ENCODE results near the gene ARHGEF1. TPM values are rescaled to one million over a fixed set of nuclear protein-coding genes. Genes with fewer than 3 reads are reported as not detected.
A peak's percentile ranks its signal among the peaks of the same experiment; 100 is the strongest.

ARHGEF1 gene
- total and polyA plus RNA-seq, 5 donors, result 39.7 to 43.9 (median 41.1) TPM

DNA sequence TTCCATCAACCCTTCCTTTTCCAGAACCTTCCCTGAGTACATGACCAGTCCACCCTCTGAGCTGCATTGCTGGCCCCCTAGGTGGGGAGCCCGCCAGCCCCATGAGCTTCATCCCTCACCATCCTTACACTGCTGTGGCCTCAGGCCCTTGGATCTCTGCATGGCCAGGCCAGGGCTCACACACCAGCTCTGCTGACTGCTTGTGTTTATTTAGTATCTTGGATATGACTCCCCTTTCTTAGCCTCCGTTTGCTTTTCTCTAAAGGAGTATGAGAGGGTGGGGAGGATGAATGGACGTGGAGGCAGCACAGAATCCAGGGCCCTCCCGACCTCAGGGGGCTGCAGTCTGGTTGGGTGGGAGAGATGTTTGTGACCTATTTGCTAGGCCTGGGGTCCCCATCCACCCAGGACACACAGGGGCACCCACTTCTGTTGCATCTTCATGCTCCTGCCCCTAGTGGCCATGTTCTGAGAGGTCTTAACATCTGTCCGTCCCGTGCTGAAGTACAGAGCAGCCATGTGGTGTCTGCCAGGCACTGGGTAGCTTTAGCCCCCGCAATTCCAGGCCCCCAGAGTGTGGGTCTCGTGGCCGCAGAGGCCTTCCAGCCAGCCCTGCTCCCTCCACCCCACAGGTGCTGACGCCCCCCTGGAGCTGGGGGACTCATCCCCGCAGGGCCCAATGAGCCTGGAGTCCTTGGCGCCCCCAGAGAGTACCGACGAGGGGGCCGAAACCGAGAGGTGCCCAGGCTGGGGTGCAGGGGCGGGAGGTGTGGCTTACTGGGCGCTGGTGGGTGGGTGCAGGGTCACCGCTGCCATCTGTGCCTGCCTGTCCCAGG lies 13.0 kb downstream of the ARHGEF1 start:
- no peak overlapping the region for H3K27ac ChIP-seq (ENCODE audit: low read length)
- no peaks in the 10 kb centered on the region for H3K27me3 ChIP-seq (ENCODE audit: control insufficient read depth, insufficient read depth)
- no peaks in the 10 kb centered on the region for H3K9me3 ChIP-seq (ENCODE audit: control insufficient read depth, low read length)
- intact Hi-C loops (cut with DNase I), result no loop called here
- H3K4me3 ChIP-seq (ENCODE audit: low read length), result no peak overlapping the region
- peak in 1 of 3 donors; percentile 29 for DNase-seq
- WGBS, result 87% methylated on average over 19 of the region's 19 CpGs
- no peaks in the 10 kb centered on the region for H3K4me1 ChIP-seq (ENCODE audit: control insufficient read depth, insufficient read depth, low read length)
- no peak for ATAC-seq

DNA sequence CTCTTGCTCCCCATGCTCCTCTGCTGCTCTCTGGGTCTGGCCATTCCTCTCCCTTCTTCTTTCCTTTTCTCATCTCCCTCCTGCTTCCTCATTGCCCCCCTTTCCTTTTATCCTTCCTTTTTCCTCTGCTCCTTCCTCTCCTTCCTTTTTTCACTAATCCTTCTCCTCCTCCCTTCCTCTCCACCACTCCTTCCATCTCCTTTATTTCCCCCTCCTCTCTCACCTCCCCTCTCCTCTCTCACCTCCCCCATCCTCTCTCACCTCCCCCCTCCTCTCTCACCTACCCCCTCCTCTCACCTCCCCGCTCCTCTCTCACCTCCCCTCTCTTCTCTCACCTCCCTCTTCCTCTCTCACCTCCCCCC lies 13.6 kb downstream of the ARHGEF1 start:
- WGBS, result 93% methylated on average over 1 of the region's 1 CpG
- ATAC-seq (no peak), DNase-seq (no peak)
- intact Hi-C loops (cut with DNase I), result no loop called here
- no peaks in the 10 kb centered on the region for H3K9me3 ChIP-seq (ENCODE audit: control insufficient read depth, low read length)
- no peak overlapping the region for H3K4me3 ChIP-seq (ENCODE audit: low read length)
- no peak overlapping the region for H3K27ac ChIP-seq (ENCODE audit: low read length)
- H3K27me3 ChIP-seq (ENCODE audit: control insufficient read depth, insufficient read depth), result no peaks in the 10 kb centered on the region
- no peaks in the 10 kb centered on the region for H3K4me1 ChIP-seq (ENCODE audit: control insufficient read depth, insufficient read depth, low read length)

- DNase-seq (peak in 1 of 3 donors; percentile 38), ATAC-seq (no peak)
- no peaks in the 10 kb centered on the region for H3K4me1 ChIP-seq (ENCODE audit: control insufficient read depth, insufficient read depth, low read length)
- H3K27ac ChIP-seq (ENCODE audit: low read length), result no peak overlapping the region
- H3K27me3 ChIP-seq (ENCODE audit: control insufficient read depth, insufficient read depth), result no peaks in the 10 kb centered on the region
- no peaks in the 10 kb centered on the region for H3K9me3 ChIP-seq (ENCODE audit: control insufficient read depth, low read length)
- intact Hi-C loops (cut with DNase I), result no loop called here
- WGBS, result 98% methylated on average over 3 of the region's 3 CpGs
- no peak overlapping the region for H3K4me3 ChIP-seq (ENCODE audit: low read length)
Observed at GRCh38 chr19:41897181-41897580, 14.2 kb downstream of the ARHGEF1 start.

DNA sequence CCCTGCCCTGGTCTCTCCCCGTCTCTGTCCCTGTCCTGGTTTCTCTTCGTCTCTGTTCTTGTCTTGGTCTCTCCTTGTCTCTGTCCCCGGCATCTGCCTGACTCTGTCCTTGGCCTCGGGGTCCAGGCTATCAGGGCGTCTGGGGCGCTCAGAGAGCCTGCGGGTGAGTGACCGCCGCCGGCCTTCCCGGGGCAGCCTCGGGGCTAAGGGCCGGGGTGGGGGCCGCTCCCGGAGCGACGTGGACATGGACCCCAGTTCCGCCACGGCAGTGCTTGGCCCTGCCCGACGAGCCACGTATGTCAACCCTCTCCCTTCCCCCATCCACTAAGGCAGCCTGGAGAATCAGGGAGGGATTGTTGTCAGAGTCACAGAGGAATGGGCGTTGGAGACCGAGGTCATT lies 14.8 kb downstream of the ARHGEF1 start:
- ATAC-seq, result no peak
- no peaks in the 10 kb centered on the region for H3K27me3 ChIP-seq (ENCODE audit: control insufficient read depth, insufficient read depth)
- H3K9me3 ChIP-seq (ENCODE audit: control insufficient read depth, low read length), result no peaks in the 10 kb centered on the region
- no peak overlapping the region for H3K27ac ChIP-seq (ENCODE audit: low read length)
- intact Hi-C loops (cut with DNase I), result no loop called here
- WGBS, result 91% methylated on average over 24 of the region's 24 CpGs
- DNase-seq, result peak in 2 of 3 donors; percentile 27 to 61
- H3K4me3 ChIP-seq (ENCODE audit: low read length), result no peak overlapping the region
- no peaks in the 10 kb centered on the region for H3K4me1 ChIP-seq (ENCODE audit: control insufficient read depth, insufficient read depth, low read length)

- DNase-seq, result peak in 1 of 3 donors; percentile 32
- intact Hi-C loops (cut with DNase I), result no loop called here
- Histone ChIP-seq H3K27me3 (ENCODE audit: control insufficient read depth, insufficient read depth) (no peaks in the 10 kb centered on the region), H3K4me1 (ENCODE audit: control insufficient read depth, insufficient read depth, low read length) (no peaks in the 10 kb centered on the region), H3K4me3 (ENCODE audit: low read length) (no peak overlapping the region), H3K27ac (ENCODE audit: low read length) (no peak overlapping the region), H3K9me3 (ENCODE audit: control insufficient read depth, low read length) (no peaks in the 10 kb centered on the region)
- ATAC-seq, result no peak
- 92% methylated on average over 15 of the region's 15 CpGs for WGBS
Observed at GRCh38 chr19:41898235-41898634, 15.3 kb downstream of the ARHGEF1 start.

DNA sequence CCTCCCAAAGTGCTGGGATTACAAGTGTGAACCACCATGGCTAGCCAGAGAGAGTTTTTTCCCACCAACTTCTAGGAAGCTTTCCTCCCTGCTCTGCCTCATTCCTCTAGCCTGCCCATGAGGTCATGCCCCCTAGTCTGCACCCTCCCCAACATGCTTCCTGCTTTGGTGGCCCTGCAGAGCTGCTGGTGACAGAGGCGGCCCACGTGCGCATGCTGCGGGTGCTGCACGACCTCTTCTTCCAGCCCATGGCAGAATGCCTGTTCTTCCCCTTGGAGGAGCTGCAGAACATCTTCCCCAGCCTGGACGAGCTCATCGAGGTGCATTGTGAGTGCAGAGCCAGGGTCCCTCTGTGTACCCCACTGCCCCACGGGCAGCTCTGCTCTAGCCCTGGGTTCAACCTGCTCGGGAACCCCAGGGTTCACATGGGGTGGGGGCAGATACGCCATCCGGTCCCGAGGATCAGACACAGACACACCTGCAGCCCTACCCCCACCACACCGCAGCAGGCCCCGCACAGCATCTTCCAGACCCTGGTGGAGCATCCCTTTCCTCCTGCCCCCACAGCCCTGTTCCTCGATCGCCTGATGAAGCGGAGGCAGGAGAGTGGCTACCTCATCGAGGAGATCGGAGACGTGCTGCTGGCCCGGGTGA lies 18.9 kb downstream of the ARHGEF1 start:
- no peaks in the 10 kb centered on the region for H3K27me3 ChIP-seq (ENCODE audit: control insufficient read depth, insufficient read depth)
- DNase-seq, result no peak
- H3K4me1 ChIP-seq (ENCODE audit: control insufficient read depth, insufficient read depth, low read length), result no peaks in the 10 kb centered on the region
- H3K4me3 ChIP-seq (ENCODE audit: low read length), result no peak overlapping the region
- 93% methylated on average over 21 of the region's 21 CpGs for WGBS
- no peaks in the 10 kb centered on the region for H3K9me3 ChIP-seq (ENCODE audit: control insufficient read depth, low read length)
- intact Hi-C loops (cut with DNase I), result no loop called here
- ATAC-seq, result no peak
- H3K27ac ChIP-seq (ENCODE audit: low read length), result no peak overlapping the region

DNA sequence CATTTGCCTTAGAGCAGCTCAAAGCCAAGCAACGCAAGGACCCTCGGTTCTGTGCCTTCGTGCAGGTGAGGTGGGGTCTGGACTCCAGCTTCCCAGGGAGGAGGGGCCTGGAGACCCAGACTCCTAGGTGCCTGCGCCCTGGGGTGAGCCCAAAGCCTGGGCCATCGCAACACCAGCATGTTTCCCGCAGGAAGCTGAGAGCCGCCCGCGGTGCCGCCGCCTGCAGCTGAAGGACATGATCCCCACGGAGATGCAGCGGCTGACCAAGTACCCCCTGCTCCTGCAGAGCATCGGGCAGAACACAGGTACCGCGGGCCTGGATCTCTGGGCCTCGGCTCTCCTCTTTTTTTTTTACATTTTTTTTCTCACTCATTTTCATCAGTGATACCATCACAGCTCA lies 19.6 kb downstream of the ARHGEF1 start:
- ATAC-seq (no peak), DNase-seq (peak in 1 of 3 donors; percentile 36)

DNA sequence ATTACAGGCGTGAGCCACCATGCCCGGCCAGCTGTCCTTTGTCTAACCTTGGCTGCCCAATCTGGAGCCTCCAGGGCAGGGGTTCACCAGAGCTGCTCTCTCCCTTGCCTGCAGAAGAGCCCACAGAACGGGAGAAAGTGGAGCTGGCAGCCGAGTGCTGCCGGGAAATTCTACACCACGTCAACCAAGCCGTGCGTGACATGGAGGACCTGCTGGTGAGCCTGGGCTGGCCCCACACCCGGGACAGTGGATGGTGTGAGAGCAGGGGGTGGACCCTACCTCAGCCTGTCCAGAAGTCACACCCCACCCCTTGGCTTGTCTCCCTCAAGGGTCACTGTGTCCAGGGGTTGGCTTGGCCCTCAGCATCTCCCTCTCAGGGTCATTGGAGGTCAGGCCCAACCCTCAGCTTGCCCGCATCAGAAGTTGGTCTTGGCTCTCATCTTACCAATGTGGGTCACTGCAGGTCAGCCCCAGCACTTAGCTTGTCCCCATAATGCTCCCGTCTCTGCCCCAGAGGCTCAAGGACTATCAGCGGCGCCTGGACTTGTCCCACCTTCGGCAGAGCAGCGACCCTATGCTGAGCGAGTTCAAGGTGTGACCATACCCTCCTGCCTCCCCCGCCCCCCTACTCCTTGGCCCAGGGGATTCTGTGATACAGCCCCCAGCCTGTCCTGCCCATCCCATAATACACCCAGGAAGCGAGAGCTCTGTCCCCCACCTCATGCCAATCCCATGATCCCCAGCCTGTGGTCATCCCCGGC lies 20.4 kb downstream of the ARHGEF1 start:
- H3K27ac ChIP-seq (ENCODE audit: low read length), result no peak overlapping the region
- no peak overlapping the region for H3K4me3 ChIP-seq (ENCODE audit: low read length)
- 92% methylated on average over 19 of the region's 19 CpGs for WGBS
- intact Hi-C loops (cut with DNase I), result no loop called here
- no peaks in the 10 kb centered on the region for H3K9me3 ChIP-seq (ENCODE audit: control insufficient read depth, low read length)
- H3K4me1 ChIP-seq (ENCODE audit: control insufficient read depth, insufficient read depth, low read length), result no peaks in the 10 kb centered on the region
- DNase-seq (peak in 1 of 3 donors; percentile 34), ATAC-seq (no peak)
- no peaks in the 10 kb centered on the region for H3K27me3 ChIP-seq (ENCODE audit: control insufficient read depth, insufficient read depth)

More for the DNA sequence above, 19.6 kb downstream of the ARHGEF1 start:
- Histone ChIP-seq H3K9me3 (ENCODE audit: control insufficient read depth, low read length) (no peaks in the 10 kb centered on the region), H3K27me3 (ENCODE audit: control insufficient read depth, insufficient read depth) (no peaks in the 10 kb centered on the region), H3K4me1 (ENCODE audit: control insufficient read depth, insufficient read depth, low read length) (no peaks in the 10 kb centered on the region), H3K27ac (ENCODE audit: low read length) (no peak overlapping the region), H3K4me3 (ENCODE audit: low read length) (no peak overlapping the region)
- intact Hi-C loops (cut with DNase I), result no loop called here
- 94% methylated on average over 17 of the region's 17 CpGs for WGBS

- intact Hi-C loops (cut with DNase I), result no loop called here
- no peak overlapping the region for H3K4me3 ChIP-seq (ENCODE audit: low read length)
- H3K27ac ChIP-seq (ENCODE audit: low read length), result no peak overlapping the region
- WGBS, result 93% methylated on average over 30 of the region's 30 CpGs
- H3K9me3 ChIP-seq (ENCODE audit: control insufficient read depth, low read length), result no peaks in the 10 kb centered on the region
- DNase-seq, result peak in 1 of 3 donors; percentile 54
- H3K4me1 ChIP-seq (ENCODE audit: control insufficient read depth, insufficient read depth, low read length), result no peaks in the 10 kb centered on the region
- H3K27me3 ChIP-seq (ENCODE audit: control insufficient read depth, insufficient read depth), result no peaks in the 10 kb centered on the region
- no peak for ATAC-seq
Observed at GRCh38 chr19:41904118-41904870, 21.3 kb downstream of the ARHGEF1 start.

GRCh38 chr19:41905273-41906002 lies 22.5 kb downstream of the ARHGEF1 start:
- H3K27ac ChIP-seq (ENCODE audit: low read length), result no peak overlapping the region
- no peaks in the 10 kb centered on the region for H3K4me1 ChIP-seq (ENCODE audit: control insufficient read depth, insufficient read depth, low read length)
- no peak overlapping the region for H3K4me3 ChIP-seq (ENCODE audit: low read length)
- ATAC-seq (no peak), DNase-seq (peak in 1 of 3 donors; percentile 38)
- intact Hi-C loops (cut with DNase I), result no loop called here
- H3K27me3 ChIP-seq (ENCODE audit: control insufficient read depth, insufficient read depth), result no peaks in the 10 kb centered on the region
- WGBS, result 87% methylated on average over 24 of the region's 24 CpGs
- no peaks in the 10 kb centered on the region for H3K9me3 ChIP-seq (ENCODE audit: control insufficient read depth, low read length)
